IMR-90 (cell line): ENCODE measurements around the gene OR4D11. TPM values are rescaled to one million over a fixed set of nuclear protein-coding genes. Genes with fewer than 3 reads are reported as not detected.

Source experiments
- ATAC-seq: fragments of 200-7000 bp; cut with Tn5 transposase; 2 replicates; pipeline ENCODE4 v1.9.1; 2020; ENCODE audit warnings: low read depth, mild to moderate bottlenecking, moderate library complexity
- BruUV-seq: library from RNA; stranded (reverse); fragments of 400-500 nt; replicated peaks from 2 replicates; lab custom pipeline; 2021; lab: Mats Ljungman, UMichigan
- CTCF ChIA-PET: fragments of 300-600 bp; formaldehyde crosslinking; extraction: SDS; loops from one replicate; lab custom pipeline; 2021; ENCODE audit warnings: antibody characterized with exemption; lab: Yijun Ruan, JAX
- POLR2A ChIA-PET: fragments of 300-600 bp; sonication (Branson Sonifier 250); formaldehyde crosslinking; loops from one replicate; lab custom pipeline; 2022; ENCODE audit warnings: antibody characterized with exemption; ENCODE audit not compliant: unreplicated experiment; lab: Charles Lee
- DNase-seq: peaks from one replicate; pipeline ENCODE4 v3.0.0; 2013
- H2AFZ ChIP-seq: replicated peaks from 2 replicates; pipeline ENCODE3; 2013; ENCODE audit warnings: low read length, mild to moderate bottlenecking; ENCODE audit not compliant: poor library complexity
- H2AK5ac ChIP-seq: 2 replicates; pipeline ENCODE4 v1.6.1; 2013; ENCODE audit warnings: low read depth, low read length, inconsistent platforms
- H2AK9ac ChIP-seq: replicated peaks from 2 replicates; pipeline ENCODE3; 2013; ENCODE audit warnings: mild to moderate bottlenecking, low read depth, low read length, moderate library complexity; ENCODE audit not compliant: poor library complexity
- H2BK120ac ChIP-seq: 2 replicates; pipeline ENCODE4 v1.6.1; 2013; ENCODE audit warnings: low read depth, low read length, inconsistent platforms
- H2BK15ac ChIP-seq: 3 replicates; pipeline ENCODE4 v1.6.1; 2013; ENCODE audit warnings: low read depth, low read length, inconsistent platforms
- H2BK20ac ChIP-seq: 2 replicates; pipeline ENCODE4 v1.6.1; 2013; ENCODE audit warnings: low read depth, mild to moderate bottlenecking, inconsistent platforms, low read length, moderate library complexity
- H2BK5ac ChIP-seq: 2 replicates; pipeline ENCODE4 v1.6.1; 2013; ENCODE audit warnings: mild to moderate bottlenecking, low read depth, low read length, inconsistent platforms; ENCODE audit not compliant: poor library complexity, severe bottlenecking
- H3K14ac ChIP-seq: replicated peaks from 2 replicates; pipeline ENCODE4 v1.6.1; 2013; ENCODE audit warnings: low read depth, low read length, inconsistent platforms
- H3K18ac ChIP-seq: 2 replicates; pipeline ENCODE4 v1.6.1; 2013; ENCODE audit warnings: low read depth, low read length, control low read depth
- H3K23ac ChIP-seq: 2 replicates; pipeline ENCODE4 v1.6.1; 2013; ENCODE audit warnings: low read depth, low read length, inconsistent platforms
- H3K27ac ChIP-seq: 2 replicates; pipeline ENCODE4 v1.5.1; 2013; ENCODE audit warnings: mild to moderate bottlenecking, control low read depth, low read length; ENCODE audit not compliant: insufficient read depth
- H3K27me3 ChIP-seq: 2 replicates; pipeline ENCODE4 v1.6.1; 2013; ENCODE audit warnings: low read length; ENCODE audit not compliant: control insufficient read depth, insufficient read depth
- H3K36me3 ChIP-seq: 2 replicates; pipeline ENCODE4 v1.6.1; 2013; ENCODE audit warnings: low read length, mixed read lengths; ENCODE audit not compliant: control insufficient read depth, insufficient read depth
- H3K4ac ChIP-seq: 2 replicates; pipeline ENCODE4 v1.6.1; 2013; ENCODE audit warnings: low read depth, low read length, inconsistent platforms
- H3K4me1 ChIP-seq: 2 replicates; pipeline ENCODE4 v1.6.1; 2013; ENCODE audit warnings: low read length, mixed read lengths; ENCODE audit not compliant: control insufficient read depth, insufficient read depth
- H3K4me2 ChIP-seq: 2 replicates; pipeline ENCODE4 v1.6.1; 2013; ENCODE audit warnings: low read depth, mild to moderate bottlenecking, control low read depth, low read length, moderate library complexity
- H3K4me3 ChIP-seq: 2 replicates; pipeline ENCODE4 v1.5.1; 2013; ENCODE audit warnings: low read depth, mild to moderate bottlenecking, control low read depth, low read length, moderate library complexity; ENCODE audit not compliant: insufficient read depth
- H3K56ac ChIP-seq: 2 replicates; pipeline ENCODE4 v1.6.1; 2013; ENCODE audit warnings: low read length, inconsistent platforms; ENCODE audit not compliant: insufficient read depth; ENCODE audit errors: extremely low read depth
- H3K79me1 ChIP-seq, 2 experiments: 2 replicates each; pipeline ENCODE4 v1.6.1; 2013; ENCODE audit warnings: low read length in 2 of 2, inconsistent platforms in 1 of 2, low read depth in 1 of 2
- H3K9ac ChIP-seq: 2 replicates; pipeline ENCODE4 v1.6.1; 2013; ENCODE audit warnings: low read depth, low read length, control low read depth
- H3K9me1 ChIP-seq: 2 replicates; pipeline ENCODE4 v1.6.1; 2013; ENCODE audit warnings: low read length, inconsistent platforms; ENCODE audit not compliant: insufficient read depth
- H3K9me3 ChIP-seq: 2 replicates; pipeline ENCODE4 v1.6.1; 2013; ENCODE audit warnings: low read length; ENCODE audit not compliant: control insufficient read depth, insufficient read depth
- H4K20me1 ChIP-seq: 2 replicates; pipeline ENCODE4 v1.6.1; 2013; ENCODE audit warnings: low read length, inconsistent platforms; ENCODE audit not compliant: insufficient read depth
- H4K5ac ChIP-seq: 2 replicates; pipeline ENCODE4 v1.6.1; 2013; ENCODE audit warnings: mild to moderate bottlenecking, low read depth, low read length, control low read depth
- H4K8ac ChIP-seq, 2 experiments: 2 replicates each; pipeline ENCODE4 v1.6.1; 2013; ENCODE audit warnings: low read depth in 2 of 2, low read length in 2 of 2, control low read depth in 1 of 2, inconsistent platforms in 1 of 2
- H4K91ac ChIP-seq: 2 replicates; pipeline ENCODE4 v1.6.1; 2013; ENCODE audit warnings: low read depth, low read length, inconsistent platforms; ENCODE audit not compliant: insufficient read depth
- BHLHE40 ChIP-seq: fragments of 150-350 bp; IDR thresholded peaks from 2 replicates; pipeline ENCODE4 v1.6.1; 2016; ENCODE audit warnings: mild to moderate bottlenecking, low read depth, low read length
- CEBPB ChIP-seq: IDR thresholded peaks from 2 replicates; pipeline ENCODE4 v1.6.1; 2012; ENCODE audit warnings: low read depth, low read length, improper control_type of control experiment
- CHD1 ChIP-seq: IDR thresholded peaks from 2 replicates; pipeline ENCODE4 v1.6.1; 2012; ENCODE audit warnings: low read depth, low read length, improper control_type of control experiment
- CTCF ChIP-seq: conservative IDR thresholded peaks from 2 replicates; pipeline ENCODE4 v1.5.1; 2012; ENCODE audit warnings: mild to moderate bottlenecking, low read depth, low read length, improper control_type of control experiment
- ELK1 ChIP-seq: fragments of 150-350 bp; IDR thresholded peaks from 2 replicates; pipeline ENCODE4 v1.6.1; 2016; ENCODE audit warnings: low read depth, mild to moderate bottlenecking, low read length, moderate library complexity, borderline replicate concordance
- FOS ChIP-seq: fragments of 150-350 bp; IDR thresholded peaks from 2 replicates; pipeline ENCODE4 v1.6.1; 2016; ENCODE audit warnings: low read depth, low read length
- MAFK ChIP-seq: IDR thresholded peaks from 2 replicates; pipeline ENCODE4 v1.6.1; 2012; ENCODE audit warnings: low read depth, low read length, improper control_type of control experiment
- MAZ ChIP-seq: IDR thresholded peaks from 2 replicates; pipeline ENCODE4 v1.6.1; 2012; ENCODE audit warnings: low read depth, mild to moderate bottlenecking, low read length, improper control_type of control experiment, moderate library complexity, borderline replicate concordance
- MXI1 ChIP-seq: IDR thresholded peaks from 2 replicates; pipeline ENCODE4 v1.6.1; 2012; ENCODE audit warnings: low read depth, mild to moderate bottlenecking, low read length, moderate library complexity, borderline replicate concordance
- NFE2L2 ChIP-seq: fragments of 150-350 bp; IDR thresholded peaks from 2 replicates; pipeline ENCODE4 v1.6.1; 2016; ENCODE audit warnings: low read depth, mild to moderate bottlenecking, low read length
- POLR2A ChIP-seq: IDR thresholded peaks from 2 replicates; pipeline ENCODE4 v1.6.1; 2012; ENCODE audit warnings: mild to moderate bottlenecking, low read depth, low read length
- RAD21 ChIP-seq: IDR thresholded peaks from 2 replicates; pipeline ENCODE4 v1.6.1; 2012; ENCODE audit warnings: low read length, improper control_type of control experiment
- RCOR1 ChIP-seq: IDR thresholded peaks from 2 replicates; pipeline ENCODE4 v1.6.1; 2012; ENCODE audit warnings: mild to moderate bottlenecking, low read length, improper control_type of control experiment; ENCODE audit not compliant: insufficient replicate concordance
- RFX5 ChIP-seq: IDR thresholded peaks from 2 replicates; pipeline ENCODE4 v1.8.0; 2012; ENCODE audit warnings: low read depth, mild to moderate bottlenecking, low read length, moderate library complexity
- SMC3 ChIP-seq: fragments of 150-350 bp; IDR thresholded peaks from 2 replicates; pipeline ENCODE4 v1.6.1; 2016; ENCODE audit warnings: low read depth, mild to moderate bottlenecking, antibody characterized with exemption, low read length, moderate library complexity
- USF2 ChIP-seq: fragments of 150-350 bp; IDR thresholded peaks from 2 replicates; pipeline ENCODE4 v1.6.1; 2017; ENCODE audit warnings: mild to moderate bottlenecking, antibody characterized with exemption, low read length, low read depth
- WGBS, 2 experiments: methylation state at CpG; one replicate each; pipeline versions ENCODE4 v1.1.5 to v1.1.7; 2013; ENCODE audit warnings: missing lambda C conversion rate in 2 of 2; ENCODE audit not compliant: insufficient read length in 1 of 2; ENCODE audit errors: extremely low coverage in 2 of 2; 5-methylcytosine and 5-hydroxymethylcytosine counted together
- dilution Hi-C: fragments of 300-500 bp; cut with HindIII; formaldehyde crosslinking; loops from one replicate; pipeline ENCODE4 v1.14.3; 2018; ENCODE audit warnings: low sequenced_read_pairs; ENCODE audit not compliant: unreplicated experiment
- in situ Hi-C: fragments of 300-500 bp; cut with MboI; formaldehyde crosslinking; loops from 3 replicates; pipeline ENCODE4 v1.14.3; 2019; ENCODE audit warnings: low sequenced_read_pairs, inconsistent platforms, mixed read lengths
- intact Hi-C: fragments of 100-400 bp; cut with micrococcal nuclease; formaldehyde crosslinking; loops from 2 replicates; pipeline ENCODE4 v1.10.0; 2022
- polyA plus RNA-seq, 3 experiments: library from polyadenylated mRNA; depleted of rRNA; stranded (reverse); fragments of >200 nt; gene quantifications; 2 replicates each; pipeline ENCODE4 v1.2.3, GENCODE V29; 2012; ENCODE audit warnings: low replicate concordance in 1 of 3
- total RNA-seq: library from RNA; depleted of rRNA; stranded (reverse); fragments of >200 nt; gene quantifications from 2 replicates; pipeline ENCODE4 v1.2.3, GENCODE V29; 2012

Gene OR4D11
- total and polyA plus RNA-seq, 2 of the 4 experiments (the other 2 are of a cell fraction): not detected

GRCh38 chr11:59548309-59548656, 44.9 kb downstream of the OR4D11 start:
- CTCF ChIA-PET: no interaction called here
- Histone ChIP-seq H3K4ac (no peak overlapping the region), H3K4me2 (no peak overlapping the region), H3K27ac (no peak overlapping the region), H3K36me3 (no peaks in the 10 kb centered on the region), H3K4me1 (0 out of 2 replicates have a peak, but pooled peaks cover 2% of the 10 kb centered on the region), H3K14ac (no peak overlapping the region), H2AK5ac (no peak overlapping the region), H3K9me1 (no peaks in the 10 kb centered on the region), H3K56ac (no peak overlapping the region), H2AK9ac (no peak overlapping the region), H3K9ac (no peak overlapping the region), H4K91ac (no peak overlapping the region), H3K18ac (no peak overlapping the region), H3K27me3 (no peaks in the 10 kb centered on the region), H2BK5ac (no peak overlapping the region), H3K9me3 (no peaks in the 10 kb centered on the region), H4K20me1 (peaks cover 10% of the 10 kb centered on the region), H4K5ac (no peak overlapping the region), H2BK15ac (no peak overlapping the region), H2AFZ (no peak overlapping the region), H2BK120ac (no peak overlapping the region), H3K23ac (no peak overlapping the region), H3K79me1 (no peaks in the 10 kb centered on the region), H2BK20ac (no peak overlapping the region), H3K4me3 (no peak overlapping the region), H4K8ac (no peak overlapping the region)
- TF ChIP-seq CEBPB: no peak
- TF ChIP-seq FOS: no peak
- TF ChIP-seq BHLHE40: no peak
- no peak for TF ChIP-seq MAFK
- no peak for TF ChIP-seq NFE2L2
- TF ChIP-seq CHD1: no peak
- no peak for TF ChIP-seq SMC3
- TF ChIP-seq RAD21: no peak
- no peak for TF ChIP-seq RCOR1
- TF ChIP-seq CTCF: no peak
- no peak for TF ChIP-seq MAZ
- no peak for TF ChIP-seq POLR2A
- no peak for TF ChIP-seq MXI1
- no peak for TF ChIP-seq RFX5
- no peak for TF ChIP-seq USF2
- TF ChIP-seq ELK1: no peak
- intact Hi-C loops: no loop called here
- no CpG with 5 or more reads among the region's 5 CpGs for WGBS, 2 experiments
- DNase-seq (no peak), ATAC-seq (no peak)
- POLR2A ChIA-PET: no interaction called here
- in situ Hi-C loops: no loop called here
- no TSS peak for BruUV-seq
- dilution Hi-C loops: no loop called here
